GM10266 (cell line): ENCODE results near the gene NRAP.

Experiments used
- DNase-seq: peaks from one replicate; pipeline ENCODE4 v3.0.0; 2012; ENCODE audit errors: extremely low spot score
- TF ChIP-seq, protein P1 (sequence below): IDR thresholded peaks from 2 replicates; pipeline ENCODE4 v1.5.1; 2012; ENCODE audit warnings: mild to moderate bottlenecking, low read depth; ENCODE audit not compliant: control insufficient read depth, insufficient read depth; ENCODE audit errors: missing control alignments

NRAP gene

DNA sequence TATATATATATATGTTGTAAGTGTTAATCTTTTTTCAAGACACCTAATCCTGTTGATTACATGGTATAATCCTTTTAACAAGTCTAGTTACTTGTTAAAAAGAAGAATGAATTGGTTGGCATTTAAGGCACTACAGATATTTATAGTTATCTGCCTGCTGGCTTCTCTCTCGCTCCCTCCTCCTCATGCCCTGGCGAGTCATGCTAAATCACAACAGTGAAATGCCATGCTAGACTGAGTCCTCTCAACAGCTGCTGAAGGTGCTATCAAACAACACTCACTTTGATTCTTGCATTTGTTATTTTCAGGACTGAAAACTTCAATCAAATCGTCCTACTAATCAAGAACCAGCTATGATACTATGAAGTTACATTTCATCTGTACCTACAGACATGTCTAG, 15.4 kb downstream of the NRAP start:
- TF ChIP-seq, protein P1, sequence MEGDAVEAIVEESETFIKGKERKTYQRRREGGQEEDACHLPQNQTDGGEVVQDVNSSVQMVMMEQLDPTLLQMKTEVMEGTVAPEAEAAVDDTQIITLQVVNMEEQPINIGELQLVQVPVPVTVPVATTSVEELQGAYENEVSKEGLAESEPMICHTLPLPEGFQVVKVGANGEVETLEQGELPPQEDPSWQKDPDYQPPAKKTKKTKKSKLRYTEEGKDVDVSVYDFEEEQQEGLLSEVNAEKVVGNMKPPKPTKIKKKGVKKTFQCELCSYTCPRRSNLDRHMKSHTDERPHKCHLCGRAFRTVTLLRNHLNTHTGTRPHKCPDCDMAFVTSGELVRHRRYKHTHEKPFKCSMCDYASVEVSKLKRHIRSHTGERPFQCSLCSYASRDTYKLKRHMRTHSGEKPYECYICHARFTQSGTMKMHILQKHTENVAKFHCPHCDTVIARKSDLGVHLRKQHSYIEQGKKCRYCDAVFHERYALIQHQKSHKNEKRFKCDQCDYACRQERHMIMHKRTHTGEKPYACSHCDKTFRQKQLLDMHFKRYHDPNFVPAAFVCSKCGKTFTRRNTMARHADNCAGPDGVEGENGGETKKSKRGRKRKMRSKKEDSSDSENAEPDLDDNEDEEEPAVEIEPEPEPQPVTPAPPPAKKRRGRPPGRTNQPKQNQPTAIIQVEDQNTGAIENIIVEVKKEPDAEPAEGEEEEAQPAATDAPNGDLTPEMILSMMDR = no peak
- no peak for DNase-seq

DNA sequence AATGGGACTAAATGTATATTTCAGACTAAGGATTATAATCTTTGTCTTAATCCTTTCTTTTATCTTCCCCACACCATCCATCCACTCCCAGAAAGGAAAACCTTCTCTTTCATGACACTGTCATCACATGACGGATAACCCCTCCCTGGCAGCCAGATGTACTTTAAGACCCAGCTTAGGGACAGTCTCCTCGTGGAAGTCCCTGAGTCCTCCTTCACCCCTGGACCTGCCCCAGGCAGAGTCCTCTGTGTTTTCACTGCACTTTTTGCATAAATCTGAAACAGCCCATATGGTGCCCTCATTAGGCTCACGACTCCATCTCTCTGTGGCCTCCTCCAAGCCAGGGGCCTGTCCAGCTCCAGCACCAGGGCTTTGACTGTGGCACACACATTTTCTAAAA, 16.0 kb downstream of the NRAP start:
- DNase-seq = no peak
- TF ChIP-seq, protein P1 = no peak

DNA sequence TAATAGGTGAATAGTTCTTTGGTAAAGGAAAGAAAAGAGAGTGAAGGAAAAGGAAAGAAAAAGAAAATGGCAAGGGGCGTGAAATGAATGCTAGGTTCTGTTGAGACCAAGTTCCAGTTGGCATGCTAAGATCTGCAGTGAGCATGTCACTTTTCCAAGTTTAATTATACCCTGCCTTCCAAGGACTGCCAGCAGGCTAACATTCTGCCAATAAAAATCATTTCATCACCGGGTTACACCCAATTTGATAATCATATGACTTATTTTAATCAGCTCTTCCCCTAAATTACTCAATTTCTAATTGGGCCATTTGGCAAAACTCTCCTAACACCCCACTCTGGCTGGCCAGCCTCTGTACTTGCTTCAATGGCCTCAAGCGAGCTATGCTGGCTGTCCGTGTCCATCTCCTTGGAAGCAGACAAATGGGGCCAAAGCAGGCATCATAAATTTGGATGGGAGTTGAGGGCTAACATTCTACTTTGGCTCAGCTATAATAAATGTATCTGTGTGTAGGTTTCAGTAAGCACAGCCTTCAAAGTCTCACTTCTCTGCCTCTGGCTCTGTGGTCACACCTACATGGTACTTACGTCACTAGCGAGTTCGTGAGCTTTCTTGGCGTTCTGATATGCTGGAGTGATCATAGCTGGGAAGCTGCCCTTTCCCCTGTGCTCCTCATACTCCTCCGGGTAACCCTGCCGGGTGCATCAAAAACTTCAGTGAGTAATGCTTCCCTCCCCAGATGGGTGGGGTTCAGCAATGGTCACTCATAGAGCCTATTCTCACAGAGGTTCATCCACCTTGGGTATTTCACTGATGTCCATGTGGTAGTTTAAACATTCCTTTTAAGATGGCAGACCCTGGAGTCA, 17.3 kb downstream of the NRAP start:
- TF ChIP-seq, protein P1 = no peak
- no peak for DNase-seq

DNA sequence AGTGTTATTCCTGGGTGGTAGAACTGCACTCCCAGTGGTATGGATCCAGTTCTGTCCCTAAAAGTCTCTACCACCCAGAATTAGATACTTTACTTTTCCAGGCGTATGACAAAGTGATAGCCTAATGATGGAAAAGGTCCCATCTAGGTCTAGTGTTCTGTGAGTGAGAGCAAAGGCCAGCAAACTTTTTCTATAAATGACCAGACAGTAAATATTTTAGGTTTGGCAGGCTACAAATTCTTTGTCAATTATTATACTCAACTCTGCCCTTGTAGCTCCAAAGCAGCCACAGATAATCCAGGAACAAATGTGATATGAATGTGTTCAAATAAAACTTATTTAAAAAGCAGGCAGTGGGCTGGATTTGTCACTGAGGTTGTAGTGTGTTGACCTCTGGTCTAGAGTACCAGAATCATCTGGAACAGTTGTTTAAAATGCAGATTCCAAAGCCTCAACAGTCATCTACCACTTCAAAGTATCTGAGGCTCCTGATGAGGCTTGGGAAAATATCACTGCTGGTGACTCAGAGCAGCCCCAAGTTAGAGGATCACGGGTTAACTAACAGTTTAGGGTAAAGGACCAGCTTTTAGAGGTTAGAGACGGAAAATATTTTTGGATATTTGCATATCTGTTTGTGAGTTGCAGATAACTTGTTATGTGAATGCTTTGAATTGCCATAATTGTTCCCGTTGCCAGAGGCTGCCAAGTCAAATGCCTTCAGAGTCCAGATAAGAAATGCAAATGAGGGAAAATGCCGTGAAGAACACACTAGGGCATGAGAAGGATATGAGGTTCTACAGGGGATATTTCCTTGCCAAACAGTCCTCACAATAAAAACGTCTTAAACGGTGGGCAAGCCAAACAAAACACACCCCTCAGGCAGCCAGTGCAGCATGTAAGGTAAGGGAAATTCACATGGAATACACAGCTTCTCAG, 19.4 kb downstream of the NRAP start:
- no peak for DNase-seq
- TF ChIP-seq, protein P1 = no peak

DNA sequence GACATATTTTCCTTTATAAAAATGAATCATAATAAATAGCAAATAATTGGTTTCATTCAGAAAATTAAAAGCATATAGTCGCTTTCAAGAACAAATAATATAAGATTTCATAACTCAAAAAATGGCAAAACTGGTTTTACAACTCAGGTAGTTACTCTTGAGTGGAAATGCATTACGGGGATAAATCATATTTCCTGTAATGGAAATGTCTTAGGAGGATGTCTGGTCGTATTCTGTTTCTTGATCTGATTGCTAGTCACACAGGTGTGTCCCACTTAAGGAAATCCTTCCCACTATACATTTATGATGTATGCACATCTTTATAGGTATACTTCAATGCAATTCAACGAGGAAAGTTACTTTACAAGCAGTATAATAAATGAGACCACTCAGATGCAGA, 20.7 kb downstream of the NRAP start:
- DNase-seq = no peak
- TF ChIP-seq, protein P1 = no peak

DNA sequence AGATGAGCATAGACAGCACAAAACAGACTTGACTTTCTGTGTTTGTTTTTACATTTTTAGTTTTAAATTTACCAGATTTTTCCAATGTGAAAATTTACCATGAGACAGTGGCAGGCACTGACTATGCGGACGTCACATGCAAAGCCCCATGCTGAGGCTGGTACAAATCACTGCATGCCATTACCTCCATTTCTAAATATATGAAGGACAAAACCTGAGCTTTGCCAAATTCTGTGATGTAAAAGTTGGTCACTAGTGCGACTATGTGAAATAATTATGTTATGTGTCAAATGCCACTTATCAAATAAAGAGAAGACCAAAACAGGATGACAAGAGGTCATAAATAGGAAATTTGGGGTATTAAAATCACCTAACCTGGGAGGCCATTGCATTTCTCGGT, 22.1 kb downstream of the NRAP start:
- TF ChIP-seq, protein P1 = no peak
- no peak for DNase-seq

DNA sequence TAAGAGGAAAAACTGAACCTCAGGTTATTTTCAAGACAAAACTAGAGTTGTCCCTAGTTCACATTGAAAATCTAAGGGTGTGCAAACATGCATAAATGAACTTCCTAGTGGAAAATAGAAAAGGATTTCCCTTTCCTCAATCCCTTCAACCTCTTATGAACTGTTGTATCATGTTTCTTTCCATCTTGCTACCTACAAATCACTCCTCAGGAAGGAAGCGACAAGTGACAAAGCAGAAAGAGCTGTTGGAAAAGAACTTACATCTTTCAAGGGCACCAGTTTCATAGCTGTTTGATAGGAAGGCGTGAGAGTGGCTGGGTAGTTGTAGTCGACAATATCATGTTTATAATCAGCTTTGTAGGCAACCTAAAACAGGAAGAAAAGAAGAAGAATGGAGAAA, 23.9 kb downstream of the NRAP start:
- DNase-seq = no peak
- TF ChIP-seq, protein P1 = no peak
